GM06990 (cell line): ENCODE data around the gene PRKACG.

Experiments
- DNase-seq: peaks from one replicate; pipeline ENCODE4 v3.0.0-alpha.2; 2011; ENCODE audit not compliant: insufficient read length; ENCODE audit errors: extremely low read depth
- H3K27me3 ChIP-seq: replicated peaks from 2 replicates; pipeline ENCODE4 v1.6.0; 2011; ENCODE audit warnings: low read length; ENCODE audit not compliant: control insufficient read depth, insufficient read depth
- H3K36me3 ChIP-seq: 2 replicates; pipeline ENCODE4 v1.5.1; 2011; ENCODE audit warnings: low read length; ENCODE audit not compliant: control insufficient read depth, insufficient read depth
- H3K4me3 ChIP-seq: replicated peaks from 2 replicates; pipeline ENCODE4 v1.5.1; 2011; ENCODE audit warnings: low read depth, mild to moderate bottlenecking, control low read depth, low read length
- TF ChIP-seq, protein P1 (sequence below): IDR thresholded peaks from 2 replicates; pipeline ENCODE4 v1.5.1; 2011; ENCODE audit warnings: low read length, control low read depth, mild to moderate bottlenecking, inconsistent platforms; ENCODE audit not compliant: insufficient read depth, poor library complexity, severe bottlenecking

The PRKACG gene

DNA sequence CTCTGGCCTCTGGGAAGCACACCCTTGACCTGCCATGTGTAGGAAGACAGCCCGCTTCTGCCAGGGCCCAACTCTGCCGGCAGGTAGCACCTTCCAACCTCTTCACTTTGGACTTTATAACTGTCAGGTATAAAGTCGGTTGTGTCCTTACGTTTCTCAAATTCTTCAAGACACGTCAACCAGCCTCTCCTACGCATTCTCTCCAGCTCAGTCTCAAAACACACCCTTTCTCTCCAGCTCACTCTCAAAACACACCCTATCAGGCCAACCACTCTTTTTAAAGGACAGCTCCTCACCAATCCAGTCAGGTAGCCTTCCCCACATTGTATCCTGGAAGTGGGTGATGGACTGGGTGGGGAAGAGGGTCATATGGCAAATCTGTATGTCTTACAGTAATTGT lies 35.2 kb upstream of the PRKACG start:
- no peak overlapping the region for H3K4me3 ChIP-seq
- H3K27me3 ChIP-seq: no peaks in the 10 kb centered on the region
- H3K36me3 ChIP-seq: peaks cover 11% of the 10 kb centered on the region
- no peak for DNase-seq
- TF ChIP-seq, protein P1, sequence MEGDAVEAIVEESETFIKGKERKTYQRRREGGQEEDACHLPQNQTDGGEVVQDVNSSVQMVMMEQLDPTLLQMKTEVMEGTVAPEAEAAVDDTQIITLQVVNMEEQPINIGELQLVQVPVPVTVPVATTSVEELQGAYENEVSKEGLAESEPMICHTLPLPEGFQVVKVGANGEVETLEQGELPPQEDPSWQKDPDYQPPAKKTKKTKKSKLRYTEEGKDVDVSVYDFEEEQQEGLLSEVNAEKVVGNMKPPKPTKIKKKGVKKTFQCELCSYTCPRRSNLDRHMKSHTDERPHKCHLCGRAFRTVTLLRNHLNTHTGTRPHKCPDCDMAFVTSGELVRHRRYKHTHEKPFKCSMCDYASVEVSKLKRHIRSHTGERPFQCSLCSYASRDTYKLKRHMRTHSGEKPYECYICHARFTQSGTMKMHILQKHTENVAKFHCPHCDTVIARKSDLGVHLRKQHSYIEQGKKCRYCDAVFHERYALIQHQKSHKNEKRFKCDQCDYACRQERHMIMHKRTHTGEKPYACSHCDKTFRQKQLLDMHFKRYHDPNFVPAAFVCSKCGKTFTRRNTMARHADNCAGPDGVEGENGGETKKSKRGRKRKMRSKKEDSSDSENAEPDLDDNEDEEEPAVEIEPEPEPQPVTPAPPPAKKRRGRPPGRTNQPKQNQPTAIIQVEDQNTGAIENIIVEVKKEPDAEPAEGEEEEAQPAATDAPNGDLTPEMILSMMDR: no peak

DNA sequence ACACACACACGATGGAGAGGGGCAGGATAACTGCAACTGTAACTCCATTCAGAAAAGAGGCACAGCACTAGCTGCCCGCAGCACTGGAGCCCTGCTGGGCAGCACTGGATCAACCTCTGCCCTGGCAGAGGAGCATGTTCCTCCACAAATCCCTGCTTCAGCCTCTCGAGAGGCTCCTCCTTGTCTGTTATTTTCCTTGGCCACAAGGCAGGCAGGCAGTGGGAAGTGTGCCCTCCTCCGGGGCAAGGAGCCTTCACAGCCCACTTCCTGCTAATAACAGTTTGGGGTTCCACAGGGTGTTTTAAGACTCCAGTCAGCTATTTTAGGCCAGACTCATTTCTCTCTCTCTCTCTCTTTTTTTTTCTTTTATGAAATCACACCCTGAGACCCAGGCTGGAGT lies 33.5 kb upstream of the PRKACG start:
- Histone ChIP-seq H3K27me3 (no peaks in the 10 kb centered on the region), H3K4me3 (no peak overlapping the region), H3K36me3 (peaks cover 11% of the 10 kb centered on the region)
- DNase-seq: no peak
- TF ChIP-seq, protein P1: no peak

DNA sequence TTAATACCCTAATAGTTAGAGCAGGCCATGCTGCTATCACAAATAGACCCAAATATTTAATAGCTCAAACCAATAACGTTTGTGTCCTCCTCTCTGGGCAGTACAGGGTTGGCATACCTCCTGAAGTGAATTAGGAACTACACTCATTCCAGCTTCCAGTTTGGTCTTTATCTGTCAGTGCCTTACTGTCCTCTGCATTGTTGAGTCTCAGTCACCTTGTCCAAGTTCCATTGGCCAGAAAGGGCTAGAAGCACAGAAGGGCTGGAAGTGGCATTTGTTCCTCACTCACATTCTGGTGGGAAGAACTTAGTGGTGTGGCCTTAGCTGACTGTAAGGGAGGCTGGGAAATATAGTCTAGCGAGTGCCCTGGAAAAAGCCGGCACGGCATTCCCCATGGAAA lies 32.8 kb upstream of the PRKACG start:
- no peak overlapping the region for H3K4me3 ChIP-seq
- peaks cover 11% of the 10 kb centered on the region for H3K36me3 ChIP-seq
- TF ChIP-seq, protein P1: no peak
- no peaks in the 10 kb centered on the region for H3K27me3 ChIP-seq
- DNase-seq: no peak

DNA sequence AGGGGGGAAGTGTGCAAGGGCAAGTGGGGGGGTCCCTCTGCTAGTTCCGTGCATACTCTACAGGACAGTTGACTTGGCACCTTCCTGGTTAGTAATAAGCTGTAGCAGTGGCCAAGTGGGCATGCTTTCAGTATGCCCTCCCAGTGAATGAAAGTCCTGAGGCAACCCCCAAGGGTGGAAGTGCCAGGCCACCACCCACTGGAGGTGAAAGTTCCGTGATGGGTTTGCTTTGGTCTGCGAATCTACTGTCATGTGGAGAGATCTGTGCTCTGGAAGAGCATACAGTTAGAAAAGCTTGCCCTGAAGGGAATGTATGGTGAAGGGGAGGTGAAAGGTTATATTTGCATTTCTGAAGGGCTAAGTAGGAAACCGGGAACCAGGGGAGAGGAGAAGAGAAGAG lies 31.9 kb upstream of the PRKACG start:
- no peak overlapping the region for H3K4me3 ChIP-seq
- DNase-seq: no peak
- H3K36me3 ChIP-seq: peaks cover 11% of the 10 kb centered on the region
- H3K27me3 ChIP-seq: no peaks in the 10 kb centered on the region
- TF ChIP-seq, protein P1: no peak

DNA sequence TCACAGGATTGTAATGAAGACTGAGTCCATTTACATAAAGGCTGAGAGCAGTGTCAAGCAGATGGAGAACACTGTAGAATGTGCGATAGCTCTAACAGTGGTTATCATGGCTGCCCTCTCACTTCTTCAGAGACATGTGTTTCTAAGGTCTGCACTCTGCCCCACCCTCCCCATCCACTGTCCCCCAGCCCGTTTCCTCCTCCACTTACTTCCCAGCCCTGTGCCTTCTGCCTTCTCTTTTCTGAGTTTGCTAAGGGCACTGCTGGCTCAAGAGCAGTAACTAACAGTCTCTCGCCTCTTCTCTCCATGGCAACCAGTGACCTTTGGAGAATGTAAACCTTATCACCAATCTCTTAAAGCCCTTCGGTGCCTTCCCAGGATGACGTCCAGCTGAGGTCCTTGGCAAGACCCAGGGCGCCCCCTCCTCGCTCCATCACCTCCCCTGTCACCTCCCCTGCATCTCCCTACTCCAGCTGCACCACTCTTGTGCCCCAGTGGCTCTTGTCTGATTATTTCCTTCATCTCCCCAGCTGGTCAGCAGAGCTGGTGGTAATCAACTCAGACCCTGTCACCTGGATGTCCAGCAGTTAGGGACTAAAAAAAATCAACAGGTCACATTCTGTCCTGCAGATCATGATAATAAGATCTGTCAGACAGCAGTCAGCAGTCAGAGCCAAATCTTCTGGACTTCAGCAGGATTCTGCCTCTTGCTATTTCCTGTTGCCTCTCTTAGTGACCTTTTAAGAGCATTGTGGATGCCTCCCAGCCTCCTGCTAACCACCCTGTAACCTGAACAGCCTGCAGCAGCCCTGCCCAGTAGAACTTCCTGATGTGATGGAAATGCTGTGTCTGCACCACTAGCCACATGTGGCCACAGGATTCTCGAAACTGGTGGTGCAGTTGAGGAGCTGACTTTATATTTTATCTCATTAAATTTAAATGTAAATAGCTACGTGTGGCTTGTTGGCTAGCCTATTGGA lies 30.6 kb upstream of the PRKACG start:
- peaks cover 11% of the 10 kb centered on the region for H3K36me3 ChIP-seq
- no peak overlapping the region for H3K4me3 ChIP-seq
- H3K27me3 ChIP-seq: no peaks in the 10 kb centered on the region
- TF ChIP-seq, protein P1: no peak
- no peak for DNase-seq
